CD4-positive, alpha-beta memory T cell (primary cell): ENCODE measurements around the gene PDK2. TPM values are rescaled to one million over a fixed set of nuclear protein-coding genes. Genes with fewer than 3 reads are reported as not detected.
A peak's percentile ranks its signal among the peaks of the same experiment; 100 is the strongest.

Experiments
- CTCF ChIA-PET: fragments of 350-600 bp; sonication (Branson Sonifier 250); formaldehyde crosslinking; loops from one replicate; lab custom pipeline; 2021; ENCODE audit warnings: inconsistent platforms; ENCODE audit not compliant: partially characterized antibody; lab: Charles Lee
- POLR2A ChIA-PET: fragments of 350-600 bp; sonication (Branson Sonifier 250); formaldehyde crosslinking; loops from one replicate; lab custom pipeline; 2021; ENCODE audit not compliant: partially characterized antibody; lab: Charles Lee
- DNase-seq, 5 donors: peaks; one replicate each; pipeline versions ENCODE4 v3.0.0 to v3.0.0-alpha.2; 2020 to 2022; ENCODE audit warnings: mixed read lengths in 1 of 5
- H3K27ac ChIP-seq: one replicate; pipeline ENCODE4 v1.7.0; 2013; ENCODE audit warnings: low read depth, low read length
- H3K27me3 ChIP-seq: 2 replicates; pipeline ENCODE4 v1.7.0; 2013; ENCODE audit warnings: mild to moderate bottlenecking, low read length, moderate library complexity; ENCODE audit not compliant: insufficient read depth
- H3K36me3 ChIP-seq: 2 replicates; pipeline ENCODE4 v1.7.0; 2013; ENCODE audit warnings: mild to moderate bottlenecking, low read length, moderate library complexity; ENCODE audit not compliant: insufficient read depth
- H3K4me1 ChIP-seq: 2 replicates; pipeline ENCODE4 v1.7.0; 2013; ENCODE audit warnings: mild to moderate bottlenecking, low read length, moderate library complexity; ENCODE audit not compliant: insufficient read depth
- H3K4me3 ChIP-seq, 2 donors: one replicate each; pipeline ENCODE4 v1.7.0; 2013; ENCODE audit warnings: low read length in 2 of 2, mild to moderate bottlenecking in 1 of 2
- H3K9me3 ChIP-seq, 2 donors: one replicate each; pipeline ENCODE4 v1.7.0; 2013; ENCODE audit warnings: low read length in 2 of 2, control low read depth in 1 of 2; ENCODE audit not compliant: control insufficient read depth in 1 of 2
- H3K27ac Mint-ChIP-seq, 7 donors: one replicate each; pipeline ENCODE4 v1.8.0; 2020 to 2021; ENCODE audit warnings: mixed read lengths in 7 of 7, mild to moderate bottlenecking in 6 of 7, inconsistent platforms in 3 of 7, moderate library complexity in 3 of 7
- H3K27me3 Mint-ChIP-seq, 2 donors: one replicate each; pipeline ENCODE4 v1.8.0; 2020 to 2021; ENCODE audit warnings: mixed read lengths in 2 of 2
- H3K36me3 Mint-ChIP-seq, 2 donors: one replicate each; pipeline ENCODE4 v1.8.0; 2020 to 2021; ENCODE audit warnings: mixed read lengths in 2 of 2, inconsistent platforms in 1 of 2, mild to moderate bottlenecking in 1 of 2
- H3K4me1 Mint-ChIP-seq, 4 donors: one replicate each; pipeline ENCODE4 v1.8.0; 2020 to 2021; ENCODE audit warnings: mixed read lengths in 4 of 4, mild to moderate bottlenecking in 1 of 4
- H3K4me3 Mint-ChIP-seq, 8 donors: one replicate each; pipeline ENCODE4 v1.8.0; 2020 to 2021; ENCODE audit warnings: mixed read lengths in 8 of 8, mild to moderate bottlenecking in 7 of 8, moderate library complexity in 6 of 8, inconsistent platforms in 3 of 8
- H3K9me3 Mint-ChIP-seq, 8 donors: one replicate each; pipeline ENCODE4 v1.8.0; 2020 to 2021; ENCODE audit warnings: mixed read lengths in 8 of 8, mild to moderate bottlenecking in 5 of 8, inconsistent platforms in 3 of 8, moderate library complexity in 1 of 8
- intact Hi-C: fragments of 100-400 bp; cut with micrococcal nuclease; formaldehyde crosslinking; loops from one replicate; pipeline ENCODE4 v1.15.1; 2023
- polyA plus RNA-seq, 2 donors: library from polyadenylated mRNA; unstranded; fragments of 300-500 nt; fragmentation: Illumina TruSeq; gene quantifications; one replicate each; pipeline ENCODE4 v1.2.3, GENCODE V29; 2021
- total RNA-seq, 2 experiments: library from RNA; stranded (reverse); gene quantifications; one replicate each; pipeline ENCODE4 v1.2.3, GENCODE V29; 2021

PDK2 gene
- total and polyA plus RNA-seq, 4 experiments from 2014 or later = 34.5 to 40.6 (median 37.8) TPM

DNA sequence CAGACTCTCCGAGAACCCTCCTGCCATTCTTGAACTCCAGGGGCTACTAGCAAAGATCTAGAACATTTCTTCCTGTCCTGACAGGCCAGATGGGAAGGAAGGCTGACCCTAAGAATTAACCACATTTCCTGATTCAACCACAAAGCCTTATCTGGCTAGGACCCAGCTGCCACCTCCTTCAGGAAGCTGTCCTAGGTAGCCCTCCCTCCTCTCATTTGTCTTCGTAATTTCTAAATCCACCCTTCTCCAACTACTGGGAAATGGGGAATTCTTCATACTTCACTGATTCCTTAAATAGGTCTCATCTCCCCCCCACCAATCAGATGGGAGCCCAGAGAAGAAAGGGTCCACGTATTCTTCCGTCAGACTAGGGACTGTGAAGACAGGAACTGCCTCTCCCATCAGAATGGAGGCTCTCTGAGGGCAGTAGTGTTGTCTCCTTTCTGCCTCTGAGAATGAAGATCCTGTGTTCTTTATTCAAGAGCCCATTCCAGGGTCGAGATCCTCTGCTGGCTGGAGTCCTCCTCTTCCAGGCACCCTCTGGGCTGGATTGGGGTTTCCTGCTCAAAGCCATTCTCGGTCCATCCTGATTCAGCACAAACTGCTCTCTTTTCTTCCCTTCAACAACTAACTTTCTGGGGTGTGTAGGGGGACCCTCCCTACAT lies 32.7 kb downstream of the PDK2 start:
- H3K27ac Mint-ChIP-seq = peak overlapping the region in 1 of 7 donors; percentile 99
- DNase-seq = no peak
- peaks cover 0 to 2% (median 0%) of the 10 kb centered on the region in 8 donors for H3K9me3 Mint-ChIP-seq
- Histone ChIP-seq H3K4me3 (no peak overlapping the region), H3K27ac (no peak overlapping the region), H3K9me3 (no peaks in the 10 kb centered on the region), H3K27me3 (peaks cover 6% of the 10 kb centered on the region), H3K36me3 (no peaks in the 10 kb centered on the region), H3K4me1 (peaks cover 26% of the 10 kb centered on the region)
- peaks cover 11 to 42% (median 26%) of the 10 kb centered on the region in 4 donors for H3K4me1 Mint-ChIP-seq
- ChIA-PET POLR2A (no interaction called here), CTCF (interaction anchor here (1.6 to 1.8 kb wide), 3 partner anchors 33 to 42 kb away, joined by 3 to 8 read pairs (median 6); no protein-coding TSS in a partner anchor)
- peak overlapping the region in 3 of 8 donors; percentile 9 to 20 (median 10) for H3K4me3 Mint-ChIP-seq
- intact Hi-C loops = no loop called here
- H3K36me3 Mint-ChIP-seq = peaks cover 0 to 15% of the 10 kb centered on the region in 2 donors
- peaks cover 3 to 7% of the 10 kb centered on the region in 2 donors for H3K27me3 Mint-ChIP-seq

DNA sequence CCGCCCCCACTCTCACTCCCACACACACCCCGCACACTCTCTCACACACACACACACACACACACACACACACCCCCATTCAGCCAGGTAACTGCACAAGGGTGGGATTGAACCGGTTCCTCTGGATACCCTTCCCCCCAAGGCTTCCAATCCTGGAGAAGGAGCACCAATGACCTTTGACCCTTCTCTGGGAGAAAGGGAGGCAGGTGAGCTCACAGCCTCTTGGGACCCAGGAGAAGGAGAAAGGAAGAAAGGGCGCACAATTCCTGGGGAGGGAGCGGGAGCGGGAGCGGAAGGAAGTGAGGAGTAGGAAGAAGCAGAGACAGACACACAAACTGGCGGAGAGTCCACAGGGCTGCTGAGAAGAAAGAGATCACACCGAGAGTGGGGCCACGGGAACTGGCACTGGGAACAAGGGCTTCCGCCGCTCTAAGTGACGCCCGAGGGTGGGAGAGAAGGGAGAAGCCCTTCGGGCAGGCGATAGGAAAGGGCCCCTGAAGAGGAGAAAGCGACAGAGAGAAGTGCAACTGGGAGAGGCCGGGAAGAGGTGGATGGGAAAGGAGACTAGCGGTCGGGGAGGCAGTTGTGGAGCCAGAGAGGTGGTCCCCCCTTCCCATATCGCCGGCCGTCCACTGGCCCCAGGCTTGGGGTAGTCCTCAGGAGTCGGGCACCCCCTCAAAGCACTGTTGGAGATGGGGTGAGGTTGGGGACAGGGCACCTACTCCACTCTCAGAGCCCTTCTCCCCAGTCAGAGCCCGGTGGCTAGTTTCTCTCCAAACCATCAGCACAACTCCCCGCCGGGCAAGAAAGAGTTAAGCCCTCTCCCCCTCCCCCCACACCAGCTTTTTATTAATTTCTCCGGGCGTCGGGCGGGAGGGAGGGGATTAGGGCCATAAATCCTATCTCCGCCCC lies 33.5 kb downstream of the PDK2 start:
- H3K4me1 ChIP-seq = peaks cover 26% of the 10 kb centered on the region
- no peak for DNase-seq
- Mint-ChIP-seq H3K4me1 (peaks cover 11 to 42% (median 26%) of the 10 kb centered on the region in 4 donors), H3K27me3 (peaks cover 3 to 7% of the 10 kb centered on the region in 2 donors), H3K9me3 (peaks cover 0 to 2% (median 0%) of the 10 kb centered on the region in 8 donors), H3K4me3 (peak overlapping the region; percentile 61 to 80 (median 77)), H3K27ac (peak overlapping the region in 5 of 7 donors; percentile 43 to 99 (median 78)), H3K36me3 (peaks cover under 1 to 19% of the 10 kb centered on the region in 2 donors)
- no peak overlapping the region for H3K4me3 ChIP-seq
- no peak overlapping the region for H3K27ac ChIP-seq
- H3K9me3 ChIP-seq = no peaks in the 10 kb centered on the region
- CTCF ChIA-PET = no interaction called here
- intact Hi-C loops = loop anchor here (1.0 kb wide), 1 partner anchor 33 kb away; the partner anchor contains the start of gene PDK2
- POLR2A ChIA-PET = no interaction called here
- peaks cover 6% of the 10 kb centered on the region for H3K27me3 ChIP-seq
- H3K36me3 ChIP-seq = no peaks in the 10 kb centered on the region

DNA sequence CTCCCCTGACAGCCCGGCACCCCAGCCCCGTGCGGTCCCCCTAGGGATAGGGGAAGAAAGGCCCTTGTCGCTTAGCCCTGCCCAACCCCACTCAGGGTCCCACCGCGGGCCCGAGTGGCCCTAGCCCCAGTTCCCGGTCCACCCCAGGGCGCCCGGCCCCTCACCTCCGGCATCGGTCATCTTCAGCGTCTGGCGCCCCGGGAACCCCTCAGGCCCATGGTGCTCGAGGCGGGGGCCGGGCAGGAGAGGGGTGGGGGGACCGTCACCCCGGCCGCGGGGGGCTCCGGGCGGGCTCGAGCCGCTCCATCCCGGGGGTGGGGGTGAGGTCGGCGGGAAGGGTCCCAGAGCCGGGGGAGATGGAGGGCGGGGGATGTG lies 34.2 kb downstream of the PDK2 start:
- H3K4me3 ChIP-seq = no peak overlapping the region
- Mint-ChIP-seq H3K36me3 (peaks cover 4 to 25% of the 10 kb centered on the region in 2 donors), H3K9me3 (peaks cover 0 to 2% (median 0%) of the 10 kb centered on the region in 8 donors), H3K27ac (peak overlapping the region in 4 of 7 donors; percentile 72 to 99 (median 92)), H3K27me3 (peaks cover 3 to 7% of the 10 kb centered on the region in 2 donors), H3K4me3 (peak overlapping the region; percentile 72 to 89 (median 84)), H3K4me1 (peaks cover 11 to 42% (median 26%) of the 10 kb centered on the region in 4 donors)
- peaks cover 26% of the 10 kb centered on the region for H3K4me1 ChIP-seq
- POLR2A ChIA-PET = interaction anchor here (1.3 to 4.4 kb wide), 3 partner anchors 10 to 35 kb away, joined by 7 to 27 read pairs (median 11); partner anchors contain the start of gene PPP1R9B
- DNase-seq = no peak
- no peak overlapping the region for H3K27ac ChIP-seq
- H3K36me3 ChIP-seq = peaks cover 3% of the 10 kb centered on the region
- H3K9me3 ChIP-seq = no peaks in the 10 kb centered on the region
- CTCF ChIA-PET = interaction anchor here (0.6 to 1.7 kb wide), 4 partner anchors 9 to 32 kb away, joined by 3 to 7 read pairs (median 5); no protein-coding TSS in a partner anchor
- intact Hi-C loops = loop anchor here (1.0 kb wide), 1 partner anchor 34 kb away; the partner anchor contains the start of gene PDK2
- peaks cover 6% of the 10 kb centered on the region for H3K27me3 ChIP-seq

DNA sequence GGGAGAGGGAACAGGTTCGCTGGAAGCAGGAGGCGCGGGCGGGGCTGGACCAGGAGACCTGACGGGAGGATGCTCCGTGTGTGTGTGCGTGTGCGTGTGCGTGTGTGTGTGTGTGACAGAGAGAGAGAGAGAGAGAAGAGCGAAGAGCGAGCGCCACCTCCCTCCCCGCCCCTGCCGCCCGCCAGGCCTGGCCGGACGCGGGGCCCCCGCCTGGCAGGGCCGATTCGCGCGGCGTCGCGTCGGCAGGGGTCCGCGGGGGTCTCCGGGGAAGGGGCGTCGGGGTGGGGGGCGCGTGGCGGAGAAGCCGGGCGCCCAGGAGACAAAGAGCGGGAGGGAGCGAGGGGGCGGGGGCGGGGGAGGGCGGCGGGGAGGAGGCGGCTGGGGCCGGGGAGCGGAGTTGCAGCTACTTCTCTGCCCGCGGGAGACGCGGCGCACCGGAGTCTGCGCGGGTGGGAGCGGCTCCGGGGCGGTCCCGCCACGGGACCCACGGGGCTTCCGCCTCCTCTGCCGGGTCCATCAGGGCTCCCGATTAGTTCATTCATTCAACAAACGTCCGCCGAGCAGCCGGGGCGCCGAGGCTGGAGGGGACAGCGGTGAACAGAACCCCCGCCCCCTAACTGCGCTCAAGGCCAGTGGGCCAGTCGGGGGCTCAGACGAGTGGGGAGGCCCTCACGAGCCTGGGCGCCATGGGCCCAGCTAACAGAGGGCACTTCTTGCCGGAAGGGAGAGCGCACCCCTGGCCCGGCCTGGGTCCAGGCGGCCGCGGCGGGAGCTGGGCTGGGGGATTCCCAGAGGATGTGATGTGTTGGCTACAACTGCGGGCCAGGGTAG lies 34.8 kb downstream of the PDK2 start, which contains the start of gene SAMD14:
SAMD14 (minus strand) TSS at position 433 of the 831 bp plus-strand sequence. CDS start 5,201 bp downstream, outside the sequence.
- intact Hi-C loops = loop anchor here (1.0 kb wide), 1 partner anchor 35 kb away; the partner anchor contains the start of gene PDK2
- peak within 1 kb of the TSS; percentile 72 to 99 (median 92) for H3K27ac Mint-ChIP-seq
- H3K36me3 Mint-ChIP-seq = peaks cover 4 to 30% of the 10 kb centered on the region in 2 donors
- DNase-seq = peak; percentile 63 to 80 (median 68)
- CTCF ChIA-PET = interaction anchor here (0.6 to 2.1 kb wide), 7 partner anchors 9 to 48 kb away, joined by 3 to 7 read pairs (median 4); no protein-coding TSS in a partner anchor
- H3K27ac ChIP-seq = no peak within 1 kb of the TSS
- H3K4me1 Mint-ChIP-seq = peaks cover 11 to 42% (median 26%) of the 10 kb centered on the region in 4 donors
- H3K27me3 Mint-ChIP-seq = peaks cover 3 to 7% of the 10 kb centered on the region in 2 donors
- H3K4me3 ChIP-seq = peak within 1 kb of the TSS in 1 of 2 donors; percentile 49
- peaks cover 6% of the 10 kb centered on the region for H3K36me3 ChIP-seq
- peaks cover 26% of the 10 kb centered on the region for H3K4me1 ChIP-seq
- POLR2A ChIA-PET = interaction anchor here (1.0 to 4.4 kb wide), 8 partner anchors 9 to 49 kb away, joined by 3 to 27 read pairs (median 6); partner anchors contain the start of gene PPP1R9B
- peak within 1 kb of the TSS; percentile 76 to 95 (median 84) for H3K4me3 Mint-ChIP-seq
- H3K9me3 ChIP-seq = no peaks in the 10 kb centered on the region
- peaks cover 6% of the 10 kb centered on the region for H3K27me3 ChIP-seq
- H3K9me3 Mint-ChIP-seq = peaks cover 0 to 2% (median 0%) of the 10 kb centered on the region in 8 donors

DNA sequence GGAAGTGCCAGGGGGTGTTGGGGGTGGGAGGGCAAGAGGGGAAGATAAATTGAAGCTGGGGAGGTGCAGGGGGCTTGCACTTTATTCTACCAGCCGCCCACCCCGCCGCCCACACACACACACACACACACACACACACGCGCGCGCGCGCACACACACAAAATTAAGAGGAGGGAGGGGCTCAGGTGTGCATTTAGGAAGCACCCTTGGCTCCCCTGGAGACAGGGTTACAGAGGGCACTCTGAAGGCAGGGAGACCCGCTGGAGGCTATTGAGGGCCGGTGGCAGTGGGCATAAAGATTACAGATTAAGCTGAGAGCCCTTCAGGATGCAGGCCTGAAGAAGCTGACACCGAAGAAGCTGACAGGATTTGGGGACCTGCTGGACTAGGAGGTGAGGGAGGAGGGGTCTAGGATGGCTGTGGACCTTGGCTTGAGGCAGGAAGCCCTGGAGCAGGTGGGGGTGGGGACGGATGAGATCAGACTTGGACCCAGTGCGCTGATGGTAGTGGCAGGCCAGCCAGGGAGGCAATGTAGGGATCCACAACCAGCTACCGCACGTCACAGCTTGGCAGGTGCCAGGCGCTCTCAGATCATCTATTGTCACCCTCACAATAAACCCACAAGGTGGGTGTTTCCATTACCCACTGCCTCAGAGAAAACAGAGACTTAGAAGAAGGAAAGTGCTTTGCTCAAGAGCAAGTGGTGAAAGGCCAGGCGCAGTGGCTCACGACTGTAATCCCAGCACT lies 35.6 kb downstream of the PDK2 start:
- Histone ChIP-seq H3K4me1 (peaks cover 26% of the 10 kb centered on the region), H3K27ac (no peak overlapping the region), H3K36me3 (peaks cover 11% of the 10 kb centered on the region), H3K27me3 (peaks cover 6% of the 10 kb centered on the region), H3K9me3 (no peaks in the 10 kb centered on the region), H3K4me3 (no peak overlapping the region)
- H3K27ac Mint-ChIP-seq = peak overlapping the region in 5 of 7 donors; percentile 49 to 99 (median 85)
- POLR2A ChIA-PET = interaction anchor here (1.0 to 4.4 kb wide), 8 partner anchors 8 to 48 kb away, joined by 3 to 27 read pairs (median 6); partner anchors contain the start of gene PPP1R9B
- peaks cover 11 to 42% (median 26%) of the 10 kb centered on the region in 4 donors for H3K4me1 Mint-ChIP-seq
- H3K9me3 Mint-ChIP-seq = peaks cover 0 to 2% (median 0%) of the 10 kb centered on the region in 8 donors
- intact Hi-C loops = no loop called here
- H3K4me3 Mint-ChIP-seq = peak overlapping the region; percentile 61 to 95 (median 76)
- H3K36me3 Mint-ChIP-seq = peaks cover 7 to 35% of the 10 kb centered on the region in 2 donors
- H3K27me3 Mint-ChIP-seq = peaks cover 3 to 7% of the 10 kb centered on the region in 2 donors
- DNase-seq = peak in 2 of 5 donors; percentile 37 to 71
- CTCF ChIA-PET = interaction anchor here (1.0 to 2.1 kb wide), 7 partner anchors 8 to 47 kb away, joined by 3 to 9 read pairs (median 6); no protein-coding TSS in a partner anchor
